ENCODE results near the gene ANKRD33B.
"Not testable (repeated sequence)": the region's sequence is repeated elsewhere in the genome, so short reads cannot be mapped to it uniquely, and the experiment has no call there.

ANKRD33B gene

GRCh38 chr5:10563945-10564837, at the start of gene ANKRD33B:
TSS of gene ANKRD33B (plus strand) at chr5:10564070. CDS start at chr5:10564468, 398 bp downstream.
- peak; percentile 67 for DNase-seq (ENCODE audit: low spot score)

GRCh38 chr5:10514572-10514971, 49.3 kb upstream of the ANKRD33B start:
- DNase-seq (ENCODE audit: low spot score) = not testable (repeated sequence)

GRCh38 chr5:10515492-10515891, 48.4 kb upstream of the ANKRD33B start:
- DNase-seq (ENCODE audit: low spot score) = no peak

GRCh38 chr5:10518347-10518746, 45.5 kb upstream of the ANKRD33B start:
- DNase-seq (ENCODE audit: low spot score) = peak; percentile 57

GRCh38 chr5:10519729-10520128, 44.1 kb upstream of the ANKRD33B start:
- DNase-seq (ENCODE audit: low spot score) = no peak

GRCh38 chr5:10520706-10521105, 43.2 kb upstream of the ANKRD33B start:
- no peak for DNase-seq (ENCODE audit: low spot score)

- DNase-seq (ENCODE audit: low spot score) = no peak
Observed at GRCh38 chr5:10521466-10522223, 42.2 kb upstream of the ANKRD33B start.

- no peak for DNase-seq (ENCODE audit: low spot score)
Observed at GRCh38 chr5:10522224-10522611, 41.7 kb upstream of the ANKRD33B start.

- peak; percentile 97 for DNase-seq (ENCODE audit: low spot score)
Observed at GRCh38 chr5:10524376-10525123, 39.3 kb upstream of the ANKRD33B start.

GRCh38 chr5:10525124-10525495, 38.8 kb upstream of the ANKRD33B start:
- no peak for DNase-seq (ENCODE audit: low spot score)

GRCh38 chr5:10527281-10527950, 36.5 kb upstream of the ANKRD33B start:
- no peak for DNase-seq (ENCODE audit: low spot score)

- peak; percentile 60 for DNase-seq (ENCODE audit: low spot score)
Observed at GRCh38 chr5:10528056-10528816, 35.6 kb upstream of the ANKRD33B start.

- no peak for DNase-seq (ENCODE audit: low spot score)
Observed at GRCh38 chr5:10528827-10529226, 35.0 kb upstream of the ANKRD33B start.

- DNase-seq (ENCODE audit: low spot score) = no peak
Observed at GRCh38 chr5:10530601-10531320, 33.1 kb upstream of the ANKRD33B start.

- no peak for DNase-seq (ENCODE audit: low spot score)
Observed at GRCh38 chr5:10532421-10532820, 31.4 kb upstream of the ANKRD33B start.

- no peak for DNase-seq (ENCODE audit: low spot score)
Observed at GRCh38 chr5:10533226-10533625, 30.6 kb upstream of the ANKRD33B start.

GRCh38 chr5:10534561-10535530, 29.0 kb upstream of the ANKRD33B start:
- no peak for DNase-seq (ENCODE audit: low spot score)

GRCh38 chr5:10536511-10536910, 27.4 kb upstream of the ANKRD33B start:
- DNase-seq (ENCODE audit: low spot score) = no peak

- DNase-seq (ENCODE audit: low spot score) = no peak
Observed at GRCh38 chr5:10536931-10537579, 26.8 kb upstream of the ANKRD33B start.
